HL-60 (cell line): ENCODE measurements around the gene ENTHD1.

Experiments
- DNase-seq, 2 experiments: peaks; one replicate each; pipeline ENCODE4 v3.0.0-alpha.2; 2010 to 2020; ENCODE audit warnings: low read depth in 1 of 2, low spot score in 1 of 2
- H3K27ac ChIP-seq: fragments of 250-450 bp; sonication (Bioruptor Pico); replicated peaks from 2 replicates; pipeline ENCODE4 v1.5.1; 2020; ENCODE audit warnings: mild to moderate bottlenecking, moderate library complexity
- H3K27me3 ChIP-seq: fragments of 250-450 bp; sonication (Bioruptor Pico); 2 replicates; pipeline ENCODE4 v1.5.1; 2021; ENCODE audit warnings: mild to moderate bottlenecking, moderate library complexity; ENCODE audit not compliant: insufficient read depth, poor library complexity, severe bottlenecking
- H3K4me3 ChIP-seq: replicated peaks from 2 replicates; pipeline ENCODE4 v1.5.1; 2011; ENCODE audit warnings: mild to moderate bottlenecking, control low read depth, low read length; ENCODE audit not compliant: insufficient read depth
- GABPA ChIP-seq: IDR thresholded peaks from 2 replicates; pipeline ENCODE4 v1.6.1; 2012; ENCODE audit warnings: low read depth
- POLR2AphosphoS5 ChIP-seq: IDR thresholded peaks from 2 replicates; pipeline ENCODE4 v1.6.1; 2012; ENCODE audit warnings: low read depth
- SPI1 ChIP-seq: IDR thresholded peaks from 2 replicates; pipeline ENCODE4 v1.6.1; 2012; ENCODE audit warnings: low read depth, mild to moderate bottlenecking, borderline replicate concordance
- TF ChIP-seq, protein P1 (sequence below): IDR thresholded peaks from 2 replicates; pipeline ENCODE4 v1.6.1; 2012; ENCODE audit warnings: low read depth; ENCODE audit not compliant: insufficient replicate concordance
- TF ChIP-seq, protein P2 (sequence below): IDR thresholded peaks from one replicate; pipeline ENCODE4 v1.5.1; 2011; ENCODE audit warnings: low read length, control low read depth, inconsistent platforms; ENCODE audit not compliant: insufficient read depth

The ENTHD1 gene

DNA sequence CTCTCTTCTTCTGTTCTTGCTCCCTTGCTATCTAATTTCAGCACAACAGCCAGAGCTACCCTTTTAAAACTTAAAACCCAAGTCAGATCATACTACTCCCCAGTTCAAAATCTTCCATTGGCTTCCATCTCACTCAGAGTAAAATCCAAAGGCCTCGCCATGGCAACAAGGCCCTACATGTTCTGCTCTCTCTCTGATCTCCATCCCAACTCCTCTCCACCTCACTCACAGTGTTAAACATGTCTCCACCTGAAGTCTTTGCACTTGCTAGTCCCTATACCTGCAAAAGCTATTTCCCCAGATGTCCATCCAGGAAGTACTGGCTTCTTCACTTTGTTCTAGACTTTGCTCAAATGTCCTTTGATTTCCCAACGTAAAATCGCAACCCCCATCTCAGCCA, 4.3 kb upstream of the ENTHD1 start:
- H3K4me3 ChIP-seq = no peak overlapping the region
- TF ChIP-seq GABPA (no peak), POLR2AphosphoS5 (no peak), SPI1 (no peak)
- TF ChIP-seq, protein P1, sequence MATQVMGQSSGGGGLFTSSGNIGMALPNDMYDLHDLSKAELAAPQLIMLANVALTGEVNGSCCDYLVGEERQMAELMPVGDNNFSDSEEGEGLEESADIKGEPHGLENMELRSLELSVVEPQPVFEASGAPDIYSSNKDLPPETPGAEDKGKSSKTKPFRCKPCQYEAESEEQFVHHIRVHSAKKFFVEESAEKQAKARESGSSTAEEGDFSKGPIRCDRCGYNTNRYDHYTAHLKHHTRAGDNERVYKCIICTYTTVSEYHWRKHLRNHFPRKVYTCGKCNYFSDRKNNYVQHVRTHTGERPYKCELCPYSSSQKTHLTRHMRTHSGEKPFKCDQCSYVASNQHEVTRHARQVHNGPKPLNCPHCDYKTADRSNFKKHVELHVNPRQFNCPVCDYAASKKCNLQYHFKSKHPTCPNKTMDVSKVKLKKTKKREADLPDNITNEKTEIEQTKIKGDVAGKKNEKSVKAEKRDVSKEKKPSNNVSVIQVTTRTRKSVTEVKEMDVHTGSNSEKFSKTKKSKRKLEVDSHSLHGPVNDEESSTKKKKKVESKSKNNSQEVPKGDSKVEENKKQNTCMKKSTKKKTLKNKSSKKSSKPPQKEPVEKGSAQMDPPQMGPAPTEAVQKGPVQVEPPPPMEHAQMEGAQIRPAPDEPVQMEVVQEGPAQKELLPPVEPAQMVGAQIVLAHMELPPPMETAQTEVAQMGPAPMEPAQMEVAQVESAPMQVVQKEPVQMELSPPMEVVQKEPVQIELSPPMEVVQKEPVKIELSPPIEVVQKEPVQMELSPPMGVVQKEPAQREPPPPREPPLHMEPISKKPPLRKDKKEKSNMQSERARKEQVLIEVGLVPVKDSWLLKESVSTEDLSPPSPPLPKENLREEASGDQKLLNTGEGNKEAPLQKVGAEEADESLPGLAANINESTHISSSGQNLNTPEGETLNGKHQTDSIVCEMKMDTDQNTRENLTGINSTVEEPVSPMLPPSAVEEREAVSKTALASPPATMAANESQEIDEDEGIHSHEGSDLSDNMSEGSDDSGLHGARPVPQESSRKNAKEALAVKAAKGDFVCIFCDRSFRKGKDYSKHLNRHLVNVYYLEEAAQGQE = no peak
- TF ChIP-seq, protein P2, sequence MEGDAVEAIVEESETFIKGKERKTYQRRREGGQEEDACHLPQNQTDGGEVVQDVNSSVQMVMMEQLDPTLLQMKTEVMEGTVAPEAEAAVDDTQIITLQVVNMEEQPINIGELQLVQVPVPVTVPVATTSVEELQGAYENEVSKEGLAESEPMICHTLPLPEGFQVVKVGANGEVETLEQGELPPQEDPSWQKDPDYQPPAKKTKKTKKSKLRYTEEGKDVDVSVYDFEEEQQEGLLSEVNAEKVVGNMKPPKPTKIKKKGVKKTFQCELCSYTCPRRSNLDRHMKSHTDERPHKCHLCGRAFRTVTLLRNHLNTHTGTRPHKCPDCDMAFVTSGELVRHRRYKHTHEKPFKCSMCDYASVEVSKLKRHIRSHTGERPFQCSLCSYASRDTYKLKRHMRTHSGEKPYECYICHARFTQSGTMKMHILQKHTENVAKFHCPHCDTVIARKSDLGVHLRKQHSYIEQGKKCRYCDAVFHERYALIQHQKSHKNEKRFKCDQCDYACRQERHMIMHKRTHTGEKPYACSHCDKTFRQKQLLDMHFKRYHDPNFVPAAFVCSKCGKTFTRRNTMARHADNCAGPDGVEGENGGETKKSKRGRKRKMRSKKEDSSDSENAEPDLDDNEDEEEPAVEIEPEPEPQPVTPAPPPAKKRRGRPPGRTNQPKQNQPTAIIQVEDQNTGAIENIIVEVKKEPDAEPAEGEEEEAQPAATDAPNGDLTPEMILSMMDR = no peak
- peak; percentile 12 to 51 for DNase-seq
- H3K27ac ChIP-seq = no peak overlapping the region
- no peaks in the 10 kb centered on the region for H3K27me3 ChIP-seq

DNA sequence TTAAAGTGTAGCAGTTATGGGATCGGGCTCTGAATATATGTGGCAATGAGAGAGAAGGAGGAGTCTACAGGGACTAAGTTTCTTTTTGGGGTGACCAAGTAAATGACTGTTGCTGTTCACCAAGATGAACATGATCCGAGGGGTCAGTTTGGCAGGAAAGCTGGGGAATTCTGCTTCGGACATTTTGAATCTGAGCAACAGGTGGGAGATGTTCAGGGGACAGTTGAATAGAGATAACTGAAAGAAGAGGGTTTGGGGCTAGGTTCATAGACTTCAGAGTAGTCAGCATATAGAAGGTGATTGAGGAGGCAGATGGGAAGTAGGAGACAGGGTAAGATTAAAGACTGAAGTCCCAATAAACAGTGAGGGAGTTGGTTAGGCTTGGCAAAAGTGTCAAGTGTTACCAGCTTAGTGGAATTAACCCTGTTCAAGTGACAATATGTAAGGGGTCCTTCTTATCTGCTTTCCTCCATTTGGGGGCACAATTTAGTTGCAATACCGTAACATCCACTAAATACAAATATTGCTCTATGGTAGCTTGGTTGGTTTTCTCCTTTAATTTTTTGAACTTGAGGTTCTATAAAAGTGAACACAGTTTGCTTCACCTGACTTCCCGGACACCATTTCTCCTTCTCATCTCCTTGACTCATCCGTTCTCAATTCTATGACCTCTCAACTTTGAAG, 2.9 kb upstream of the ENTHD1 start:
- H3K27me3 ChIP-seq = no peaks in the 10 kb centered on the region
- H3K4me3 ChIP-seq = no peak overlapping the region
- TF ChIP-seq, protein P1 = no peak
- no peak for TF ChIP-seq GABPA
- no peak for TF ChIP-seq SPI1
- TF ChIP-seq, protein P2 = no peak
- no peak for TF ChIP-seq POLR2AphosphoS5
- H3K27ac ChIP-seq = no peak overlapping the region
- no peak for DNase-seq

DNA sequence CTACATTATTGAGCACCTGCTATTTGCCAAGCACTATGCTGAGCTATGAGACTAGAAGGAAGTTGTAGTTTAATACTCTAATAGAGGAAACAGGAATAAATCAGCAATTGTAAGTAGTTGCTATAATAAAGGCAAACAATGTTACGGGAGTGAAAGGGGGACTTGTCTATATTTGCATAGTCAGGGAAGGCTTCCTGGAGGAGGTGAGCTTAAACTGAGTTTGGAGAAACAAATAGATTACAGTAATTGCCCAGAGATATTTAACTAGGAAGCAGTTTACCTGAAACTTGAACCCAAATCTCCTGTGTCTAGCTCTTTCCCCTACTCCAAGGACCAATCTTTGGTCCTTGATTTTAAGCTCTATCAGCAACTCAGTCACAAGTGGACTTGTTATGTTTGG, 2.1 kb upstream of the ENTHD1 start:
- no peak for DNase-seq
- Histone ChIP-seq H3K4me3 (no peak overlapping the region), H3K27me3 (no peaks in the 10 kb centered on the region), H3K27ac (no peak overlapping the region)
- no peak for TF ChIP-seq GABPA
- TF ChIP-seq, protein P1 = no peak
- TF ChIP-seq POLR2AphosphoS5 = no peak
- TF ChIP-seq, protein P2 = no peak
